Activated gamma-delta T cell treated with anti-CD3 and anti-CD28 coated beads, Interleukin-2, amount 50 U/mL, for 16 hours (primary cell): Measurements from ENCODE around the gene EHBP1.

Experiments used
- DNase-seq: peaks from one replicate; pipeline ENCODE4 v3.0.0-alpha.2; 2020; ENCODE audit warnings: low read depth

Gene EHBP1

DNA sequence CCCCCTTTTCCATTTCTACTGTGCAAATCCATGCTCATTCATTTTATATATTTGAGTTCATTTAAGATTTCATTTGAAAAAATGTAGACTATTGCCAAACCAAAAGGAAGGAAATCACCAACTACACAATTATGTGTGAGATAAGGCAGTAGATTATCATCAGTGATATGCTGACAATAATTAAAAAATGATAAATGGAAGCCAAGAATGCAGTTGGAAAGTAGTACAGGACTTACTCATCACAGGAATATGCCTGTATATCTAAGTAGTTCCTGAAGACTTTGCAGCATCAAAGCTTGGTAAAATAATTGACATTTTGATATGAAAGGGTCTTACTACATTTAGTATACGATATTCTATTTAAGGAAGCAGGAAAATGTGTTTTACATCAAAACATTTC lies 179.0 kb downstream of the EHBP1 start:
- DNase-seq = no peak

DNA sequence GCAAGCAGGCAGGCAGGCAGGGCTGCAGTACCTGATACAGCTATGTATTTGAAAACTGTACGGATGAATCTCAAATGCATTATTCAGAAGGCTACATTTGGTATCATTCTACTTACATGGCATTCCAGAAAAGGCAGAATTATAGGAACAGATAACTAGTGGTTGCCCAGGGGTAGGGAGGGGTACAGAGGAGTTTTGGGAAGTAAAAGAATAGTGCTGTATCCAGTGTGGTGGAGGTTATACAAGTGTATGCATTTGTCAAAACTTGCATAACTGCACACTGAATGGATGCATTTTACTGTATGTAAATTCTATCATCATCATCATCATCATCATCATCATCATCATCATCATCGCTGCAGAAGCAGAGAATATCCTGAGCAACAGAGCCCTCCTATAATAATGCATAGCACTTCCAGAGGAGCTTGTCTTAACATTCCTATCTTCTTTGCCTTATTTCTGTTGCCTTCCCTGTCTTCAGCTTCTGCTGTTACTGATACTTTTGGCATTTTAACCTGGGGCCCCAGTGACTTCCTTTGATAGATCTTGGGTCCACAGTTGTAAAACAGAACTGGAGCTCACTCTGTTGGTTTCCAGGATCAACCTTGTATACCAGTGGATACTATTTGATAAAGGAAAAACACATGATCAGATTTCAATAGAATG lies 189.6 kb downstream of the EHBP1 start:
- no peak for DNase-seq

DNA sequence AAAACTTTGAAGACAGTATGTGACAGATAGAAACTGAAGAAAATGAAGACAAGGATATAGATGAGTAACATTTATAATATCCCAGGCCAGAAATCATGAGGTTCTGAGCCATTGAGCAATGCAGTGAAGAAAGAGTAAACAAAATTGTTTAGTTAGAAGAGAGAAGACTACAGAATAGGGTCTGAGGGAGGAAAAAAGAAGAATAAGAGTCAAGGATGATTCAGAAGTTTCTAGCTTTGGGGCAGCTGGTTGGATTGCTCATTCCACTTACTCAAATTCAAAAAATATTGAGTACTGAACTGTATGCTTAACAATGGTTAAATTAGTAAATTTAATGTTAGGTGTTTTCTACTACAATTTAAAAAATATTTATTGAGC lies 190.1 kb downstream of the EHBP1 start:
- DNase-seq = no peak

DNA sequence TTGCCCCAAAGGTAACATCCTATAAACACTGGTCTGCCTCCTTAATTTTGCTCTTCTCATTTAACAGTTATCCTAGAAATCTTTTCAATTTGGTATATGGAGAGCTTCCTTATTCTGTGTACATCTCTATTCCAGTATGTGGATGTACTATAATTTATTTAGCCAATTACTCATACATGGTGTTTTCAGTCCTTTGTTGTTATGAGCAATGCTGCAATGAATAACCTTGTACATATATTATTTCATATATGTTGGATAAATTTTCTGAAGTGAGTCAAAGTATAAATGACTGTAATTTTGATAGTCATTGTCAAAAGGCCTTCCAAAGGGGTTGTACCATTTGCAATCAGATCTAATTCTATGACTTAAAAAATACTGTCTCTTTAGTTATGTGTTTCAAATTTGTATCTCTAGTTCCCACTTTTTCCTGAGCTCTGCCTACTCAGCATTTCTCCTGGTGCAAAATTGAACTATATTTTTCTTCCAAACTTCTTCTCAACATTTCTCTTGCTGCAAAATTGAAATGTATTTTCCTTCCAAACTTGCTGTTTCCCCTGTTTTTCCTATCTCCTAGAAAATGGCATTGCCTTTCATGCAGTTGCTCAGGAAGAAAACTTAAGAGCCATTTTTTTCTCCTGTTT lies 191.8 kb downstream of the EHBP1 start:
- DNase-seq = no peak

DNA sequence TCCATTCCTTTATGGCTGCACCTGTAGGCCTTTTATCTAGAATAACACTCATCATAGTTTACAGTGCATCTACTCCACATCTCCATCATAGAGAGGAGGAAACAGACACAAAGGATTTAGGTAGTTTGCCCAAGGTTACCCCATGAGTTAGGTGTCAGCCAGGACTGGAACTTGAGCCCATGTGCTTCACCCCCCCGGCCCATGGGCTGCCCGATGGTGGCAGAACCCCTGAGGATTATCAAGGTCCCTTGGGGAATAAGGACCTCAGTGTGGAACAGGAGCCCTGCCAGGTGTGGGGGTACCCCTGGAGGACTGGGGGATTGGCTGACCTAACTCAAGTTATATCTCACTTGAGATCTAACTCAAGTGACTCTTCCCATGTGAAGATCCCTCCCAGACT lies 198.8 kb downstream of the EHBP1 start:
- DNase-seq = no peak

DNA sequence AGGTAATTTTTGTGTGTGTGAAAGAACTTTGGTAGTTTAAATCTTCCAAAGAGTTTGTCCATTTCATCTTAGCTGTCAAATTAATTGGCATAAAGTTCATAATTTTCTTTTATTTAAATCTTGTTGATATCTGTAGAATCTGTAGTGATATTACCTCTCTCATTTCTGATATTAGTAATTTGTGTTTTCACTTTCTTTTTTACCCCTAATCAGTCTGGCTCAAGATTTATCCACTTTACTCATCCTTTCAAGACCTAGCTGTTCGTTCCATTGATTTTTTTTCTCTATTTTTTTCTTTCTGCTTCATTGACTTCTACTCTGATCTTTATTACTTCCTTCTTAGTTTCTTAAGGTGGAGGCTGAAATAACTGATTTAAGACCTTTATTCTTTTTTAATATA lies 202.6 kb downstream of the EHBP1 start:
- DNase-seq = no peak

DNA sequence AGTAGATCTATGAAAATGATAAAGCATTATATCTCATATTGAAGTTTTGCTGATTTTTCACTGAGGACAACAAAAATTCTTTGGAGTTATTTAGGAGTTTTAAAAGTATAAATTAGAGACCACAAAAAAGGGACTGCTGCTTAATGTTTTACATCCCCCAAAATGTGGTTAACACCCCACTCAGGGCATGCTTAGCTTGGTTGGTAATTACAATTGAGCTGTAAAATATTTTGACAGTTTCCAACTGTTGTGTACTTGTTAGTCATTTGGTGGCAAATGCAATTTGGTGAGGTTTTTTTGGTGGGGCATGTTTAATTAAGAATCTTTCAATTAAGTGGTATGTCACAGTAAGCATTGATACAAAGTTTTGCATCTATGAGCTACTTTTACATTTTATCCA lies 207.8 kb downstream of the EHBP1 start:
- no peak for DNase-seq

DNA sequence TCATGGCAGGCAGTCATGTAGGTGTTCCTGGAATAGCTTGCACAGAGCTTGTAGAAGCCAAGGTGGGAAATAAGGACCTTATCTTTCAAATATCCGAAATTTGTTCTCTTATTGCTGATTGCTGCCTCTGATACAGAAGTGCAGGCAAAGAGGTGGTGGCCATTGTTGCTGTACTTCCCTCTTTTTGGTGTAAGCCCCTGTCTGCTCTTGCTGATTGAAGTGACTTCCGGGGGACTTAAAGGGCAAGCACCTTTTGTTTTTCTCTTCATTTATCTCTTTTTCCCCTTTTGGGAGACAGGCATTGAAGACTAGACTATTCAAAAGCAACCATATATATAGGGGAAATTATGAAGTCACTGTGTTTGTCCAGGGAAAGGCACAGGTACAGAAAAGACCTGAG lies 213.5 kb downstream of the EHBP1 start:
- DNase-seq = no peak

DNA sequence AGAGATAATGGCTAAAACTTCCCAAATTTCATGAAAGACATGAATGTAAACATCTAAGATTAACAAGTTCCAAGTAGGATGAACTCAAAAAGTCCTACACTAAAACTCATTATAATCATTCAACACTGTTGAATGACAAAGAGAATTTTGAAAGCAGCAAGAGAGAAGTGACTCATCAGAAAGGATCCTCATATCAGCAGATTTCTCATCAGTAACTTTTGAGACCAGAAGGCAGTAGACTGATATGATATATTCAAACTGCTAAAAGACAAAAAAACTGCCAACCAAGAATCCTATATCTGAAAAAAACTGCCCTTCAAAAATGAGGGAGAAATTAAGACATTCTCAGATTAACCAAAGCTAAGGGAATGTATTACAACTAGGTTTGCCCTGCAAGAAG lies 214.6 kb downstream of the EHBP1 start:
- DNase-seq = no peak

DNA sequence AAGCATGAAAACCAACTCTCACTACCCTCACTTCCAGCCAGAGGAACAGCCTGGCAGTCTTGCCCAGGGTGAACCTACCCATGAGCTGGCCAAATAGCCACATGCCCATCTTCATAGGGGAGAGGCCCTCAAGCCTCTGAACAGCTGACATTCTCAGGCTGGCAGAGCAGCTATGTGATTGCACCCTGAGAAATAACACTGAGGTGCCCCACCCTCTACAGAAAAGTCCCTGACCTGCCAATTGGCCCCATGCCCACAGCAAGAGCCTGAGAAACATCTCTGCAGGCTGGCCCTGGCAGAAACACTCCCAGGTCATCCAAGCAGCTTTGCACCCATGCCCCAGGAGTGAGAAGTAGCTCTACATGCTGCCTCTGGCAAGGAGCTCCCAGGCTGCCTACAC lies 217.7 kb downstream of the EHBP1 start:
- DNase-seq = no peak

DNA sequence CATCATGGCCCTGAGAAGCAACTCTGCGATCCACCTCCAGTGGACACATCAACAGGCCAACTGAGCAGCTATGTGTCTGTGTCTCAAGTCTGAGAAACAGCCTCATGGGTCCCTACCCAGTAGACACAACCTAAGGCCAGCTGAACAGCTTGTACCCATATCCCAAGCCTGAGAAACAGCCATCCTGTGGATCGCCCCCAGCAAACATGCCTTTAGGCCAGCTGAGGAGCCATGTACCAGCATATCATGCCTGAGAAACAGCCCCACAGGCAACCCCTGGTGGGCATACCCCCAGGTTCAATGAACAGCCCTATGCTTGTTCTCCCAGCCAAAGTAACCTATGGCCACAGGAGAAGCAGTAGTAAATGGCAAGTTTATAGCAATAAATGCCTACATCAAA lies 218.4 kb downstream of the EHBP1 start:
- no peak for DNase-seq

DNA sequence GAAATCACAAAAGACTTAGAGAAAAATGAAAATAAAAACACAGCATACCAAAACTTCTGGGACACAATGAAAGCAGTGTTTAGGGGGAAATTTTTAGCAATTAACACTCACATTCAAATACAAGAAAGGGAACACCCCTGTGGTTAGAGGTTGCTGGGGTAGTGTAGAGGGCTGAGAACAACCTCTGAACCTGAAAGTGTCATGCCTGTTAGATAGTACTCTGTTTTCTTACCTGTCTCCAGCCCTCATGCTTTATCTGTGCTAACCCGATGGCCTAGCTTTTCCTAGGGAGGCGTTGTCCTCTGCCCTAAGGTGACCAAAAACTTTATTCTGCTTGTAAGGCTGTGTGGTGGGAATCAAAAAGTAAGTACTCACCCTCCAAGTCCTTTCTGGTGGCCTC lies 222.5 kb downstream of the EHBP1 start:
- no peak for DNase-seq

DNA sequence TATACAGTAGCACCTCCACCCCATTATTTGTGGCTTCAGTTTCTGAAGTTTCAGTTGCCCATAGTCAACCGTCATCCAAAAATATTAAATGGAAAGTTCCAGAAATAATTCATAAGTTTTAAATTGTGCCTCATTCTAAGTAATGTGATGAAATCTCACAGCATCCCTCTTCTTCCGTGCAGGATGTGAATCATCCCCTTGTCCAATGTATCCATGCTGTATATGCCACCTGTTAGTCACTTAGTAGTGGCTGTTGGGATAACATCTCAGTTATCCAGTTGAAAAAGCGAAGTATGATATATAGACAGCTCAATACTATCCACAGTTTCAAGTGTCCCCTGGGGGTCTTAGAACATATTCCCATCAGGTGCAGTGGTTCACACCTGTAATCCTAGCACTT lies 226.0 kb downstream of the EHBP1 start:
- no peak for DNase-seq

DNA sequence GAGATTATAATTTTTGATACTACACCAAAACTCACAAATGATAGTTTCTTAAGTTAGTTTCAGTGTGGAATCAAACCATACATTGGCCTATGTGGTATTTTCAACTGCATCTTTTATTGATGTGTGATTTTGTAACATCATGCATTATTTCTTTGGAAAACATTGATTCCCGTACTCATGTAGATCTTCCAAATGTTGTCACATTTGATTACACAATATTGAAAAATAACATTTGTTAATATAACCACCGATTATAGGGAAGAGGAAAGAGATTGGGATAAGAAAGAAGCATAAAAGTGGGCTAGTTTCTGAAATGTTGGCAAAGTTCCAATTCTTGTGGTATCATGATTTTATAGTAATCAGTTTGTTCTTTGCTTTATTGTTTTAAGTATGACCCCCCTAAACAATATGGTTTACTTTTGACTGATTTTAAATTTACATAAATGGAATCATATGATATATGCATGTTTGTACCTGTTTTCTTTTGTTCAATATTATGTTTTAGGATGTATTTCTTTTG lies 227.9 kb downstream of the EHBP1 start:
- DNase-seq = no peak

DNA sequence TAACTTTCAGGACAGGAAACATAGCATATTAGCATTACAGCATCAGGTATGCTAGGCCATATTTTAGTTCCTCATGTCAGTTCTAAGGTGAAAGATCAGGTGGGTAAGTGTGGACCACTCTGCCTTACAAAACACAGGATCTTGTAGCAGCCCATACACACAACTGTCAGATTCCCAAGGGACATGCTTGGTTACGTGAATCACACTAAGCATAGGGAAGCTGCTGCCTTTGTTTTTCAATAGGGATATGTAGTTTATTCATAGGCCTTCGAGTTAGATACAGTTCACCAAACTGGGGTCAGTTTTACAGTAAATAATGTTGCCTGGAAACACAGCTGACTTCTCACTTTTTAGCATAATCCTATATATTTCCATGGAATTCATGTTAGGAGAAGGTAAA lies 229.0 kb downstream of the EHBP1 start:
- DNase-seq = no peak

DNA sequence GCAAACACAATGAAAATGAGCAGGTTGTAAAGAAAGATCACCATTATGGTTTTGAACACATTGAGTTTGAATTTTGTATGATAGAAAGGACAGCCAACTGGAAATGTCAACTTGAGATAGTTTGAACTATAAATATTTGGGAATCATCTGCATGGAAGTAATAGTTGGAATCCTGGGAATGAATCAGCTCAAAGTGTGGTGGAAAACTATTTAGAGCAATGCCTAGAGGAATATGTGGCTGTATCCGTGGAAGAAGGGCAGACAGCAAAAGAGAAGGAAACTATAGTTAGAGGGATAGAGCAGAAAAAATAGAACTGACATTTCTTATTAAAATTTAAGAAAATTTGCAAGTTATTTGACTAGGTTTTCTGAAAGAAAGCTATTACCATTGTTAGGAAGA lies 232.6 kb downstream of the EHBP1 start:
- DNase-seq = no peak

DNA sequence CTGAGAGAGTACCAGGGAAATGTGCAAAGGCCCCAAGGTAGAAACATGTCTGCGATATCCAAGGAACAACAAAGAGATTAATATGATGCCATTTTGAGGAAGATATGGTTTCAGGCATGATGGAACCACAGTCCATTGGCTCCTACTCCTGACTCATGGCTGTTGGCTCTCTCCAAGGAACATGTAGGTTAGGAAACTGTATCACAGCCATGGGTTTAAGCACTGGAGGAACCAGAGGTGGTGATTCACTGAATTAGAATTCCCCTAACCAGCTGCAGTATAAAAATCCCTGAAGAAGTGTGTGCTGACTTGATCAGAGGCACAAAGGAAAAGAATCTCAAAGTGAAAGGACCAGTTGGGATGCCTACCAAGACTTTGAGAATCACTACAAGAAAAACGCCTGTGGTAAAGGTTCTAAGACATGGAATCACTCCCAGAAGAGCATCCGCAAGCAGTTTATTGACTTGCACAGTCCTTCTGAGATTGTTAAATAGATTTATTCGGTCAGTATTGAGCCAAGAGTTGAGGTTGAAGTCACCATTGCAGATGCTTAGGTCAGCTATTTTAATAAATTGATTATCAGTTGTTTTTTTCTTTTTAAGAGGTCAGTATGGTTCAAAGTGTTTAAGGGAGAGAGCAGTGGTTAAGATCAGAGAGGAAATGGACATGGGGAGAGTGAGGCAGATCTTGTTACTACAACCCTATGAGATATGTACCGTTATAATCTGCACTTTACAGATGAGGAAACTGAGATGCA lies 234.4 kb downstream of the EHBP1 start:
- no peak for DNase-seq

DNA sequence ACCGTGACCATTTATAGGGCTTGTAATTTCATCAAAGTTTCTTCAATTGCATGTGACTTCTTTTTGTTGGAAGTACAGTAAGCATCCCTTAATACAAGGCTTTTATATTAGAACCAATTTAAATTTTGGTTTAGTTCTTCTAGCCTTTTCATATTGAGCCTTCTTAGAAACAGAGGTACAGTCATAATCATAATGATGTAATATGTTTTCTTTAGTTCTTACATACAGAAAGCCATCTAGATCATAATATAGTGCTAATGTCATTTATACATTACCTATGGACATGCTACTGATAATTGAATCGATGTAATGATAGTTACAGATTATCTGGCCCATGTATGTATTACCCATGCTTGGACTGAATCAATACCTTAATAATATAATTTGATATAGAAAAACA lies 235.2 kb downstream of the EHBP1 start:
- no peak for DNase-seq

DNA sequence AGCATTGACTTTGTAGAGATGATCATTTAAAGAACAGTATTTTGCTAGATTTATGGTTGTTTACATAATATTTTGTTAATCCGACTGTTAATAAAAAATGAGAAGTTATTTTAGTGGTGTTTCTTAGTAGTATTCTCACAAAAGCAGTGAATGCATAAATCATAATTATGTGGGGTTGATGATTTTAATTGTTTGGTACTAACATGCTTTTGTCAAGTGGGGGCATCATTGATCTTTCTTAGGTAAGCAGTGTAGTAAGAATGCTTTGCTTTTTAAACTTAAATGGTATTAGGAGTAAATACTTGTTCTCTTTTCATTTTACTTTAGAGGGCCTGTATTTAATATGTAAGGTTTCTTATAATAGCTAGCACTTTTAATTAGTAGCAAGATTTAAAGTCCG lies 235.9 kb downstream of the EHBP1 start:
- DNase-seq = no peak

DNA sequence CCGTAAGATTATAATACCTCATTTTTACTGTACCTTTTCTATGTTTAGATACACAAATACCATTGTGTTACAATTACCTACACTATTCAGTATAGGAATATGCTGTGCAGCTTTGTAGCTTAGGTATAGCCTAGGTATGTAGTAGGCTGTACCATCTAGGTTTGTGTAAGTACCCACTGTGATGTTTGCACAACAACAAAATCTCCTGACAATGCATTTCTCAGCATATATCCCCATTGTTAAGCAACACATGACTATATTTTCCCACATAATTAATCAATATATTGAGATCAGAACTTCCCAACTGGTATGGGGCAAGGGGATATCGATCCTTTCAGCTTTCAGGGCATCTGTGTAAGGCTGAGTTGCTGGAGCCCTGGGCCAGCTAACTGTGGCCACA lies 238.8 kb downstream of the EHBP1 start:
- no peak for DNase-seq

DNA sequence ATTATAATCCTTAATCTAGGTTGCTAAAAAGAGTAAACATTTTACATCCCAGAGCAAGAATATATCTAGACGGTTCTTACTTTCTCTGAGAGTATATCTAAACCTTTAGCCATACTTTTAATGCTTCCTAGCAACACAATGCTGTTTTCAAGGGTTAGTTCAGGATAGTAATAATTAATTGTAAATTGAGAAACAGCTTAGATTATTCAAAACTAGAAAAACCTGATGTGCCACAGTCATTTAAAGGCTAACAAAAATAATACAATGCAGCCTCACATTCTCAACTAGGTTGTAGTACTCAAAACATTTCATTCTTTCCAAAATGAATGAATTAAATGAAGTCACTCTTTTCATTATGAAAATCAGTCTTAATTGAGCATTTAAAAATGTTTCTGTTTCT lies 241.9 kb downstream of the EHBP1 start:
- DNase-seq = no peak

DNA sequence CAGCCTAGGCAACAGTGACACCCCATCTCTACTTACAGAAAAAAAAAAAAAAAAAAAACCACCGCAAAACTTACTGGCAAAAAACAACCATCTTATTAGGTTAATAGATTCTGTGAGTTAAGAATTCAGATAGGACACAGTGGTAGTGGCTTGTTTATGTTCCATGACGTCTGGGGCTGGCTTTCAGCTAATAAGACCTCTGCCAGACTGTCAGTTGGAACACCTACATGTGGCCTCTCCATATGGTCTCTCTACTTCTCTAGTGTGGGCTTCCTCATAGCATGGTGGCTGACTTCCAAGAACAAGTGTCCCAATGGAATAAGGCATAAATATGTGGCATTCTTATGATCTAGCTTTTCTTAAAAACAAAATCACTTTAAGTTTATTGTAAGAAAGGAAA lies 251.1 kb downstream of the EHBP1 start:
- no peak for DNase-seq

DNA sequence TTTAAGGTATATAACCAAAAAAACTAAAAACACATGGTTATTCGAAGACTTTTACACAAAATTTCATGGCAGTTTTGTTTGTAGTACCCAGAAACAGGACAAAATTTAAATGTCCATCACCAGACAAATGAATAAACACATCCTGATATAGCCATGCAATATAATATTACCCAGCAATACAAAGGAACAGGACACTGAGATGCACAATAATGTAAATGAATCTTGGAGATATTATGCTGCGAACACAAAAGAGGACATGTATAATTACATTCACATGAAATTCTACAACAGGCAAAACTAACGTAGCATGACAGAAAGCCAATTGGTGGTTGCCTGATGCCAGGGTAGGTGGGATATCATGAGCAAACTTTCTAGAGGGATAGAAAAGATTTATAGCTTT lies 252.7 kb downstream of the EHBP1 start:
- no peak for DNase-seq
